Measurements from ENCODE around the gene TRIM17.

DNA sequence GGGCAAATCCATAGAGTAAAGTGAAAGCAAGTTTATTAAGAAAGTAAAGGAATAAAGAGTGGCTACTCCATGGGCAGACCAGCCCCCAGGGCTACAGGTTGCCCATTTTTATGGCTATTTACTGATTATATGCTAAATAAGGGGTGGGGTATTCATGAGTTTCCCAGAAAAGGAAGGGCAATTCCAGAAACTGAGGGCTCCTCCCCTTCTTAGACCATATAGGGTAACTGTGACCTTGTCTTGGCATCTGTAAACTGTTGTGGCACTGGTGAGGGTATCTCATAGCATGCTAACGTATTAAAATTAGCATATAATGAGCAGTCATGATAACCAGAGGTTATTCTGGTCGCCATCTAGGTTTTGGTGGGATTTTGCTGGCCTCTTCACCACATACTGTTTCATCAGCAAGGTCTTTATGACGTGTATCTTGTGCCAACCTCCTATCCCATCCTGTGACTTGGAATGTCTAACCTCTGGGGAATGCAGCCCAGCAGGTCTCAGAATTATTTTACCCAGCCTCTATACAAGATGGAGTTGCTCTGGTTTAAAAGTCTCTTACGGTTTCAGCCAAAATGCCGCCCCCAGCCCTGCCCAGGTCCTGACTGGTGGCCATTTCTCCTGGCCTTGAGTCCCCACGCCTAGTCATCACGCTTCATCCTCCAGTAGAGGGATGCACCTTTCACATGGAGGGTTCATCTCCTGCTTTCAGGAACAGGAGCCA lies 982 bp upstream of the TRIM17 start:
- TF ChIP-seq, protein P1, sequence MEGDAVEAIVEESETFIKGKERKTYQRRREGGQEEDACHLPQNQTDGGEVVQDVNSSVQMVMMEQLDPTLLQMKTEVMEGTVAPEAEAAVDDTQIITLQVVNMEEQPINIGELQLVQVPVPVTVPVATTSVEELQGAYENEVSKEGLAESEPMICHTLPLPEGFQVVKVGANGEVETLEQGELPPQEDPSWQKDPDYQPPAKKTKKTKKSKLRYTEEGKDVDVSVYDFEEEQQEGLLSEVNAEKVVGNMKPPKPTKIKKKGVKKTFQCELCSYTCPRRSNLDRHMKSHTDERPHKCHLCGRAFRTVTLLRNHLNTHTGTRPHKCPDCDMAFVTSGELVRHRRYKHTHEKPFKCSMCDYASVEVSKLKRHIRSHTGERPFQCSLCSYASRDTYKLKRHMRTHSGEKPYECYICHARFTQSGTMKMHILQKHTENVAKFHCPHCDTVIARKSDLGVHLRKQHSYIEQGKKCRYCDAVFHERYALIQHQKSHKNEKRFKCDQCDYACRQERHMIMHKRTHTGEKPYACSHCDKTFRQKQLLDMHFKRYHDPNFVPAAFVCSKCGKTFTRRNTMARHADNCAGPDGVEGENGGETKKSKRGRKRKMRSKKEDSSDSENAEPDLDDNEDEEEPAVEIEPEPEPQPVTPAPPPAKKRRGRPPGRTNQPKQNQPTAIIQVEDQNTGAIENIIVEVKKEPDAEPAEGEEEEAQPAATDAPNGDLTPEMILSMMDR (IDR thresholded peaks at IDR 0.05), result no peak
- no peak for TF ChIP-seq POLR2A (IDR thresholded peaks at IDR 0.05)
- TF ChIP-seq POLR2AphosphoS5 (IDR thresholded peaks at IDR 0.05), result no peak
- no peak for TF ChIP-seq EP300 (IDR thresholded peaks at IDR 0.05)
